ENCODE measurements around the gene PLSCR4.
"Not testable (repeated sequence)": the region's sequence is repeated elsewhere in the genome, so short reads cannot be mapped to it uniquely, and the experiment has no call there.

The PLSCR4 gene

DNA sequence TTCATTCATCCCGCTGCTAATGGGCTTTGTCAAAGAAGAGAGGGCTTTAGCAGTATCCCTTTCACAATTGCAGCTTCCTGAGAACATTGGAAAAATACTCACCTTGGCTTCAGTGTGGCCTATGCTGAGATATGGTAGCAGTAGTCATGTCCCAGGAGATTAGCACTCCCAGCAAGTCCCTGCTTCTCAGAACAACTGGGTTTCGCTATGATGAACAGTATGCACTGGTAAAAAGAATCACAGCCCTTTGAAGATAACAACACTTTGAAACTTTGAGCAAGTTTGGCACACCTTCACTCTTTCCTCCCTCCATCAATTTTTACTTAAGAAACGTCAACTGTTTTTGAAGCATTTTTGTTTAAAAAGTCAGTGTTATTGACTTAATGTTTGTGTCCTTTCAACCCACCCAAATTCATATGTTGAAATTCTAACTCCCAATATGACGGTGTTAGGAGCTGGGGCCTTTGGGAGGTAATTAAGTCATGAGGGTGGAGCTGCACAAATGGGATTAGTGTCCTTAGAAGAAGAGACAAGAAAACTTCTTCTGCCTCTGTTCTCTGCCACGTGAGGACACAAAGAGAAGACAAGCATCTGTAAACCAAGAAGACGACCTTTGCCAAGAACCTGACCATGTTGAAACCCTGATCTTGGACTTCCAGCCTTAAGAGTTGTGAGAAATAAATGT, 17.8 kb upstream of the PLSCR4 start:
- no peak for TF ChIP-seq JUND (IDR thresholded peaks at IDR 0.05; ENCODE audit: low read depth)
- DNase-seq (ENCODE audit: low read depth in 1 of 2, low spot score in 1 of 2), result no peak
- in situ Hi-C loops (cut with HindIII; ENCODE audit: low pct_unique_long_range_greater_than_20kb, low sequenced_read_pairs), result no loop called here

DNA sequence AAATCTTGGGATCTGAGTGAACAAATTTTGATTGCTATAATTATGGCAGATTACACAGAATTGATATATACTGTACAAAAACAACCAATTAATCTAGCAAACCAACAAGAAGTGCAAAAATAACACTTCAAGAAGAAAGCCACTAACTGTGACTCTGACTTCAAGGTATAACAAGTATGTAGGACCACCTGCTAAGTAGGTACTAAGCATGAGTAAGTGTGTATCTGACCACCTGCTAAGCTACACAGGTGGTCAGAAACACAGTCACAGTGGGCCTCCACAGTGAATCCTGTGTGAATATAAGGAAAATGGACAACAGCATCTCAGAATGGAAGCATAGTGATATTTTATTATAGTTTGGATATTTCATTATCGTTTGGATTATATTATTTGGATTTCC, 14.8 kb upstream of the PLSCR4 start:
- no peak for TF ChIP-seq JUND (IDR thresholded peaks at IDR 0.05; ENCODE audit: low read depth)
- in situ Hi-C loops (cut with HindIII; ENCODE audit: low pct_unique_long_range_greater_than_20kb, low sequenced_read_pairs), result no loop called here
- DNase-seq (ENCODE audit: low read depth in 1 of 2, low spot score in 1 of 2), result no peak

DNA sequence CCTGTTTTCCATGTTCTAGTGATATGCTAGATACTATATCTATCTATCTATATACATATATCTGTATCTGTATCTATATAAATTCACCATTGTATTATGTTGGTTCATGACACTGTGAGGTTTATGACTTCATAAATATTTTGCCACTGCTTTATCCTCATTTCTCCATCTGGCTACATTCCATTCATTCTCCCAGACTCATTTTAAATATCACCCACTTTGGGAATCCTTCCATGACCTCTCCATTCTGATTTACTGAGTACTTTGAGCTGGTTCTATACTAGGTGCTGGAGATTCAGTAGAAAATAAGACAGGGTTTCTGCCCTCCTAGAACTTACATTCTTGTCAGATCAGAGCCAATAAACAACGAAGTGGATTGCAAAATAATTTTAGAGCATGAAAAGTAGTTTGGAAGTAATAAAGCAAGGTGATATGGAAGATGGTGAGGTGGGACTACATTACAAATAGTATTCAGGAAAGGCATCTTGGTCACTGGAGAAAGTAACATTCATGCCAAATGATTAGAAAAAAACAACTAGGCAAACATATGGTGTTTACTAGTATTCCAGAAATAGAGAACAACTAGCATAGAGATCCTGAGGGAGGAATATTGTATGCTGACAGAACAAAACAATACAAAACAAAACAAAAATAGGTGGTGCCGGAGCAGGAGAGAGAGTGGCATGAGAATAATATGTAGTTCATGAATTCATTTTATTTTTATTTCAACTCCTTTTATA, 11.6 kb upstream of the PLSCR4 start:
- DNase-seq (ENCODE audit: low read depth in 1 of 2, low spot score in 1 of 2), result no peak
- in situ Hi-C loops (cut with HindIII; ENCODE audit: low pct_unique_long_range_greater_than_20kb, low sequenced_read_pairs), result no loop called here
- TF ChIP-seq JUND (IDR thresholded peaks at IDR 0.05; ENCODE audit: low read depth), result no peak

DNA sequence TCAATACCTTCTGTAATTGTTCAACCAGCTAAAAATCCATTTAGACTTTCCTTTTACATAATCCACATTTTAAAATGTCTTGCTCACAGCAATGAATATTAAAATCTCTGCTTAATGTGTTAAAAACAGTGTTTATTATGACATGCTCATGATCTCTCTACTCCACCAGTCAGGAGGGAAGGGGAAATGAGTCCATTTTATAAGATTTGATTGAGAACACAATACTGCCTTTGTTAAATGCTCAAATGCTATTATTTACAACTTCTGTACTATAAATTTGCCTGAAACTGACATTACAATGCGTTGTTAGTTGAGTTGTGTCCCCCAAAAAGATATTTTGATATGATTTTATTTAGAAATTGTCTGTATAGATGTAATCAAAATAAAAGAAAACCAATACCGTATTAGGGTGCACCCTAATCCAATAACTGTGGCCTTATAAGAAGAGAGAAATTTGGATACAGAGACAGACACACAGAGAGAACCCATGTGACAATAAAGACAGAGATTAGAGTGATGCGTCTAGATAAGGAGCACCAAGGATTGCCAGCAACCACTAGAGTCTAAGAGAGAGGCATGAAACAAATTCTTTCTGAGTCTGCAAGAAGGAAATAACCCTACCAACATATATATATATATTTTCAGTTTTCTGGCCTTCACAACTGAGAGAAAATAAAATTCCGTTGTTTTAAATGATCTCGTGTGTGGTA, 9.1 kb upstream of the PLSCR4 start:
- in situ Hi-C loops (cut with HindIII; ENCODE audit: low pct_unique_long_range_greater_than_20kb, low sequenced_read_pairs), result no loop called here
- no peak for TF ChIP-seq JUND (IDR thresholded peaks at IDR 0.05; ENCODE audit: low read depth)
- DNase-seq (ENCODE audit: low read depth in 1 of 2, low spot score in 1 of 2), result no peak

DNA sequence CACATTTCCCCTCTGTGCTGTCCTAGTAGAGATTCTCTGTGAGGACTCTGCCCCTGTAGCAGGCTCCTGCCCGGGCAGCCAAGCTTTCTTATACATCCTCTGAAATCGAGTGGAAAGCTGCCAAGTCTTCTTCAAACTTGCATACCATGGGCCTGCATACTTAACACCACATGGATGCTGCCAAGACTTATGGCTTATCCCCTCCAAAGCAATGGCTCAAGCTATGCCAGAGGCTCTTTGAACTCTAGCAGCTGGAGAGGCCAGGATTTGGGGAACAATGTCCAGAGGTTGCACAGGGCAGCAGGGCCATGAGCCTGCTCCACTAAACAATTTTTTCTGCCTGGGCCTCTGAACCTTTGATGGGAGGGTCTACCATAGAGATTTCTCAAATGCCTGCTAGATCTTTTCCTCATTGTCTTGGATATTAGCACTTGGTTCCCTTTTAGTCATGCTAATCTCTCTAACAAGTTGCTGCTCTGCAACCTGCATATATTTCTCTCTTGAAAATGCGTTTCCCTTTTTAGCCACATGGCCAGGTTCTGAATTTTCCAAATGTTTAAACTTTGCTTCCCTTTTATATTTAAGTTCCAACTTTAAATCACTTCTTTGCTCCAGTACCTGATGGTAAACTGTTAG, 6.1 kb upstream of the PLSCR4 start:
- in situ Hi-C loops (cut with HindIII; ENCODE audit: low pct_unique_long_range_greater_than_20kb, low sequenced_read_pairs), result no loop called here
- DNase-seq (ENCODE audit: low read depth in 1 of 2, low spot score in 1 of 2), result no peak
- TF ChIP-seq JUND (IDR thresholded peaks at IDR 0.05; ENCODE audit: low read depth), result no peak

DNA sequence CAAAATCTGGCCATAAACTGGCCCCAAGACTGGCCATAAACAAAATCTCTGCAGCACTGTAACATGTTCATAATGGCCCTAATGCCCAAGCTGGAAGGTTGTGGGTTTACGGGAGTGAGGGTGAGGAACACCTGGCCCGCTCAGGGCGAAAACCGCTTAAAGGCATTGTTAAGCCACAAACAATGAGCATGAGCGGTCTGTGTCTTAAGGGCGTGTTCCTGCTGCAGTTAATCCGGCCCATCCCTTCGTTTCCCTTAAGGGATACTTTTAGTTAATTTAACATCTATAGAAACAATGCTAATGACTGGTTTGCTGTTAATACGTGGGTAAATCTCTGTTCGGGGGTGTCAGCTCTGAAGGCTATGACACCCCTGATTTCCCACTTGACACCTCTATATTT, 1.5 kb upstream of the PLSCR4 start:
- DNase-seq (ENCODE audit: low read depth in 1 of 2, low spot score in 1 of 2); in situ Hi-C loops (cut with HindIII; ENCODE audit: low pct_unique_long_range_greater_than_20kb, low sequenced_read_pairs): not testable (repeated sequence)

DNA sequence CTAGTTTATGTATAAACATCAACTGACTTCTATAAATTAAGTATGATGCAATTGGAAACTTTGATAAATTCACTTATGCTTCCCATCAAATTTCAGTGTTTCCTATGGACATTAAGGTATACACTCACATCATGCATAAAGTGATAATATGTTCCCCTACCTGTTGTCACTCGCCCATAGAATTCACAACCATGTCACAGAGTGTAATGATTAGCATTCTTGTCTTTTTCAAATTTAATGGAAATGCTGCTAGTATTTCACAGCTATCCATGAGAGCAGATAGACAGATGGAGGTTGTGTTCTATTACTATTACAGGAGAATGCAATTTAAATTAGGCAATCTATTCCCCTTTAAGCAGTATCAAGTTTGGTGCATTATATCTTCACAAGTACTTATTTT, 984 bp downstream of the PLSCR4 start:
- DNase-seq (ENCODE audit: low read depth in 1 of 2, low spot score in 1 of 2), result no peak
- in situ Hi-C loops (cut with HindIII; ENCODE audit: low pct_unique_long_range_greater_than_20kb, low sequenced_read_pairs), result no loop called here
- TF ChIP-seq JUND (IDR thresholded peaks at IDR 0.05; ENCODE audit: low read depth), result no peak

DNA sequence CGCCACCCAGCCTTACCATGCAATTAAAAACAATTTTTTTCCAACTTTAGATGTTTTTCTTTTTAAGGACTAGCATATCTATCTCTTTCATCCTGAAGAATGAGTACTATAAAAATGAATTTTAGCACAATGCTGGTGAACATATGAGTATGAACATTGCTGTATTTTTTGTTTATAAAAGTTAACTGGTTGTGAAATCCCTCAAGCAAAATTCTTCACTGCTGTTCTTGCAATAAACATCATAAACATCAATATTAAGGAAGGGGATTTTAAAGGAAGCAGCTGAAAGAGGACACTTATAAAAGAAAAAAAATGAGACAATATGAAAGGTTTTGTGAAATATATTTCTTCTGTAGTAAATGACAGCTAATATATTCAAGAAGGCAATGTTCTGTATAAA, 3.0 kb downstream of the PLSCR4 start:
- TF ChIP-seq JUND (IDR thresholded peaks at IDR 0.05; ENCODE audit: low read depth), result no peak

DNA sequence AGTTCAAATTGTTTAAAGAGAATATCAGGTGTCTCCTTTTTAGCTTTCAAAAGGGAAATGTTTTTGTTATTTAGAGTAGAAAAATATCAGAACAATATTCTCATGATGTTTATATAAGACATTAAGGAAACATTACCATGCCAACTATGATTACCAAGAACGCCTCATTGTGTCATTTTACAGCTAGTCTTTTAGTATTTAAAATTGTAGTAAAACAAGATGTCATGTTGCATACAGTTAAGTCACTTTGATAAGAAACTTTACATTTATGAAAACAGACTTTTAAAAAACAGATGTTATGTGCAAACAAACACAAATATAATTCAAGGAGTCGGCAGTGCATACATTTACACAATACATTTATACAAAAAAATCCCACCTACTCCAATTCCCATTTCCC, 4.4 kb downstream of the PLSCR4 start:
- in situ Hi-C loops (cut with HindIII; ENCODE audit: low pct_unique_long_range_greater_than_20kb, low sequenced_read_pairs), result no loop called here
- no peak for DNase-seq (ENCODE audit: low read depth in 1 of 2, low spot score in 1 of 2)
- no peak for TF ChIP-seq JUND (IDR thresholded peaks at IDR 0.05; ENCODE audit: low read depth)

More for the DNA sequence above, 3.0 kb downstream of the PLSCR4 start:
- in situ Hi-C loops (cut with HindIII; ENCODE audit: low pct_unique_long_range_greater_than_20kb, low sequenced_read_pairs), result no loop called here
- no peak for DNase-seq (ENCODE audit: low read depth in 1 of 2, low spot score in 1 of 2)

DNA sequence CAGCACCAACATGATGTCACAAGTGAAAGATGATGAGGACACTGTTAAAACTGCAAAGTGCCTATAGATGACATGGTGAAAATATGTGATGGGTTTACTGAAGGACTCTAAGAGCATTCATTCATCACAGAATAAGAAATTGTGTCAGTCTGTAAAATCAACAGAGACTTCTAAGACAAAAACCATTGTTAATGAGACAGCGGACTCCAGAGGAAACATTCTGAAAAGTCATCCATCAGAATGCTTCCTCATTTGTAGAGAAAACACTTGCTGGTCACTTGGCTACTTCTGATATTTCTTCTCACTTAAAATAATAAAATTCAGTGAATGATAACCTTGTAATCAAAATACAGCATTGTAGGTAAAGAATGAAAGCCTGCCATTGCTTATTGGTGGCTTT, 7.3 kb downstream of the PLSCR4 start:
- in situ Hi-C loops (cut with HindIII; ENCODE audit: low pct_unique_long_range_greater_than_20kb, low sequenced_read_pairs), result no loop called here
- no peak for TF ChIP-seq JUND (IDR thresholded peaks at IDR 0.05; ENCODE audit: low read depth)
- no peak for DNase-seq (ENCODE audit: low read depth in 1 of 2, low spot score in 1 of 2)

DNA sequence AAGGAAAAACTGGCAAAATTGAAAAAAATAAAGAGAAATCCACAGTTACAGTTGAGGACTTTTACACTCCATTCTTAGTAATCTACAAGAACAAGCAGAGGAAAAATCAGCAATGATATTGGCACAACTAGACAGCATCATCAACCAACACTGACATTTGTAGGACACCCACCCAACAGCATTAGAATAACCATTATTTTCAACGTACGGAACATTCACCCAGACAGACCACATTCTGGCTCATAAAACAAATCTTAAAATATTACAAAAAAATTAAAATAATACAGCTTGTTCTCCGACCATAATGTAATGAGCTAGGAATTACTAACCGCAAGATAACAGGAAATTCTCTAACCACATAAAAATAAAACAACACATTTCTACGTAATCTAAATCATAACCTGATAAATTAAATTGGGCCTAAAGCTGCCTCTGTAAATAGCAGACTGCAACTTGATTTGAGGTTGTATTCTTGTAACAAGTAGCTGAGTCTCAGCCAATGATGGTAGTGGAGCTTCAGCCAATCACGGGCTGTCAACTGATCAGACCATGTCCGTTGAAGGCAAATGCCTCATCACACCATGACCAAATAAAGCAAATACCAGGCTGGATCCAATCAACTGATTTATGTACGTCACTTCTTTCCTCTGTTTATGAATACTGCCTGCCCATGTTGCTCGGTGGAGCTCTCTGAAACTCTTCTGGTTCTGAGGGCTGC, 9.2 kb downstream of the PLSCR4 start:
- no peak for DNase-seq (ENCODE audit: low read depth in 1 of 2, low spot score in 1 of 2)
- no peak for TF ChIP-seq JUND (IDR thresholded peaks at IDR 0.05; ENCODE audit: low read depth)
- in situ Hi-C loops (cut with HindIII; ENCODE audit: low pct_unique_long_range_greater_than_20kb, low sequenced_read_pairs), result no loop called here

DNA sequence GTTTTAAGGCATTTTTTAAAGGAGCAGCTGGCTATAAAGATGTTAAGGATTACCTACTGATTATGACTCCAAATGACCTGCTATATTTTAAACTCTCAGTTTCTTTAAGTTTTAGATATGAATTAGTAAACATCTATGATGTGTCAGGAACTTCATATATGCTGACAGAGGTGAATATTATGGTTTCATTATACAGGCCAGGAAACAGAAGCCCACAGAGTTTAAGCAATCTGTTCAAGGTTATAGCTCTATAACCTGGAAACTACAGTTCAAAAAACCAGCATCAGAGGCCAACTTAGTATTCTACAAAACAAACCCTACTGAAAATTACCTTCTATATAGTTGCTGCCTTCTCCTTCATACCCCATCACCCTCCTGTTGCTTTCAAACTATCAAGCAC, 17.4 kb downstream of the PLSCR4 start:
- no peak for TF ChIP-seq JUND (IDR thresholded peaks at IDR 0.05; ENCODE audit: low read depth)
- DNase-seq (ENCODE audit: low read depth in 1 of 2, low spot score in 1 of 2), result no peak
- in situ Hi-C loops (cut with HindIII; ENCODE audit: low pct_unique_long_range_greater_than_20kb, low sequenced_read_pairs), result no loop called here
